H1 (cell line): Measurements from ENCODE around the gene NOC4L. TPM values are rescaled to one million over a fixed set of nuclear protein-coding genes. Genes with fewer than 3 reads are reported as not detected.

Experiments
- CTCF ChIA-PET: fragments of 300-600 bp; sonication (Branson Sonifier 250); formaldehyde crosslinking; loops from one replicate; lab custom pipeline; 2021; ENCODE audit not compliant: partially characterized antibody; lab: Charles Lee
- POLR2A ChIA-PET: fragments of 300-600 bp; sonication (Branson Sonifier 250); formaldehyde crosslinking; loops from one replicate; lab custom pipeline; 2021; ENCODE audit warnings: inconsistent platforms; ENCODE audit not compliant: partially characterized antibody; lab: Charles Lee
- DNase-seq, 2 experiments: peaks; one replicate each; pipeline versions ENCODE4 v3.0.0 to v3.0.0-alpha.2; 2010 to 2022; ENCODE audit warnings: low spot score in 2 of 2, low read depth in 1 of 2, mixed read lengths in 1 of 2
- FAIRE-seq: peaks from 2 replicates; lab custom pipeline; 2011; peaks lifted over from hg19 to GRCh38; lab: Jason Lieb, UNC
- H2AFZ ChIP-seq: 2 replicates; pipeline ENCODE4 v1.8.1; 2012; ENCODE audit warnings: low read length, inconsistent platforms
- H2AK5ac ChIP-seq: 2 replicates; pipeline ENCODE4 v1.6.1; 2013; ENCODE audit warnings: low read depth, low read length
- H2BK120ac ChIP-seq: replicated peaks from 2 replicates; pipeline ENCODE3; 2013; ENCODE audit warnings: low read depth, low read length, inconsistent platforms
- H2BK12ac ChIP-seq: 2 replicates; pipeline ENCODE4 v1.6.1; 2013; ENCODE audit warnings: low read depth, low read length
- H2BK15ac ChIP-seq: 2 replicates; pipeline ENCODE4 v1.6.1; 2013; ENCODE audit warnings: low read length
- H2BK20ac ChIP-seq: 2 replicates; pipeline ENCODE4 v1.6.1; 2013; ENCODE audit warnings: low read length
- H2BK5ac ChIP-seq: 2 replicates; pipeline ENCODE4 v1.6.1; 2013; ENCODE audit warnings: low read depth, low read length
- H3K14ac ChIP-seq: 2 replicates; pipeline ENCODE4 v1.6.1; 2013; ENCODE audit warnings: inconsistent platforms; ENCODE audit not compliant: insufficient read length
- H3K18ac ChIP-seq: 2 replicates; pipeline ENCODE4 v1.6.1; 2013; ENCODE audit warnings: low read length; ENCODE audit errors: extremely low read depth
- H3K23ac ChIP-seq: 2 replicates; pipeline ENCODE4 v1.6.1; 2013; ENCODE audit warnings: inconsistent platforms; ENCODE audit not compliant: insufficient read length
- H3K23me2 ChIP-seq: 2 replicates; pipeline ENCODE4 v1.6.1; 2013; ENCODE audit warnings: low read depth, low read length
- H3K27ac ChIP-seq: 2 replicates; pipeline ENCODE4 v1.6.1; 2011; ENCODE audit warnings: low read depth, low read length, inconsistent platforms
- H3K27me3 ChIP-seq, 4 experiments: replicated peaks in 1 of 4; 1 replicate in 1 of 4; 2 replicates in 3 of 4; pipeline versions ENCODE4 v1.6.1 to v1.8.1; 2011 to 2013; ENCODE audit warnings: low read length in 3 of 4, mild to moderate bottlenecking in 3 of 4, inconsistent platforms in 2 of 4, mixed read lengths in 2 of 4, moderate library complexity in 1 of 4; ENCODE audit not compliant: control insufficient read depth in 3 of 4, insufficient read depth in 3 of 4; ENCODE audit errors: extremely low read depth in 1 of 4
- H3K36me3 ChIP-seq, 4 experiments: 2 replicates each; pipeline versions ENCODE4 v1.6.1 to v1.8.1; 2011 to 2013; ENCODE audit warnings: mild to moderate bottlenecking in 4 of 4, low read length in 3 of 4, moderate library complexity in 2 of 4, control low read depth in 1 of 4, inconsistent platforms in 1 of 4; ENCODE audit not compliant: insufficient read depth in 4 of 4, control insufficient read depth in 2 of 4
- H3K4ac ChIP-seq: replicated peaks from 2 replicates; pipeline ENCODE3; 2013; ENCODE audit warnings: low read length, low read depth, mixed read lengths, inconsistent platforms; ENCODE audit not compliant: insufficient read length
- H3K4me1 ChIP-seq, 4 experiments: replicated peaks in 1 of 4; 1 replicate in 1 of 4; 2 replicates in 3 of 4; pipeline versions ENCODE4 v1.6.1 to v1.8.1; 2011 to 2013; ENCODE audit warnings: low read length in 3 of 4, inconsistent platforms in 2 of 4, mixed read lengths in 1 of 4; ENCODE audit not compliant: insufficient read depth in 4 of 4, control insufficient read depth in 3 of 4
- H3K4me2 ChIP-seq, 2 experiments: 2 replicates each; pipeline versions ENCODE4 v1.6.1 to v1.8.1; 2011 to 2013; ENCODE audit warnings: low read depth in 2 of 2, low read length in 2 of 2, control low read depth in 1 of 2, inconsistent platforms in 1 of 2, mild to moderate bottlenecking in 1 of 2; ENCODE audit not compliant: insufficient read depth in 1 of 2
- H3K4me3 ChIP-seq, 4 experiments: fragments of 200-600, 300-600 bp in 1 of 4; sonication (generic), shearing (Covaris generic), sonication (Bioruptor Twin) in 1 of 4; 2 replicates each; pipeline versions ENCODE4 v1.5.1 to v1.8.1; 2011 to 2016; ENCODE audit warnings: low read length in 4 of 4, low read depth in 3 of 4, control low read depth in 2 of 4, inconsistent platforms in 2 of 4, mild to moderate bottlenecking in 2 of 4, mixed read lengths in 1 of 4, moderate library complexity in 1 of 4; ENCODE audit not compliant: insufficient read depth in 2 of 4; ENCODE audit errors: extremely low read depth in 1 of 4
- H3K56ac ChIP-seq: replicated peaks from 2 replicates; pipeline ENCODE3; 2013; ENCODE audit warnings: low read depth, mild to moderate bottlenecking, mixed read lengths, low read length, inconsistent platforms; ENCODE audit not compliant: insufficient read length
- H3K79me1 ChIP-seq: 2 replicates; pipeline ENCODE4 v1.6.1; 2013; ENCODE audit warnings: low read depth, low read length, control low read depth
- H3K79me2 ChIP-seq, 2 experiments: 2 replicates each; pipeline versions ENCODE4 v1.6.1 to v1.8.1; 2012 to 2013; ENCODE audit warnings: low read length in 2 of 2, mild to moderate bottlenecking in 2 of 2, inconsistent platforms in 1 of 2; ENCODE audit not compliant: insufficient read depth in 2 of 2, control insufficient read depth in 1 of 2
- H3K9ac ChIP-seq, 4 experiments: replicated peaks in 1 of 4; 1 replicate in 1 of 4; 2 replicates in 3 of 4; pipeline versions ENCODE4 v1.6.1 to v1.8.1; 2011 to 2013; ENCODE audit warnings: low read depth in 3 of 4, low read length in 3 of 4, control low read depth in 2 of 4, mild to moderate bottlenecking in 2 of 4, moderate library complexity in 2 of 4, inconsistent platforms in 1 of 4; ENCODE audit errors: extremely low read depth in 1 of 4
- H3K9me3 ChIP-seq, 2 experiments: 2 replicates each; pipeline versions ENCODE4 v1.6.1 to v1.8.1; 2012 to 2013; ENCODE audit warnings: mild to moderate bottlenecking in 2 of 2, moderate library complexity in 2 of 2, control low read depth in 1 of 2, inconsistent platforms in 1 of 2, low read depth in 1 of 2, low read length in 1 of 2, mixed read lengths in 1 of 2; ENCODE audit not compliant: insufficient read depth in 2 of 2
- H4K20me1 ChIP-seq, 2 experiments: replicated peaks in 1 of 2; 2 replicates each; pipeline versions ENCODE3 to v1.8.1; 2011 to 2013; ENCODE audit warnings: inconsistent platforms in 2 of 2, low read length in 2 of 2, mild to moderate bottlenecking in 1 of 2; ENCODE audit not compliant: insufficient read depth in 2 of 2, control insufficient read depth in 1 of 2
- H4K5ac ChIP-seq: 2 replicates; pipeline ENCODE4 v1.6.1; 2013; ENCODE audit warnings: low read length, low read depth, mixed read lengths, inconsistent platforms; ENCODE audit not compliant: insufficient read length
- H4K8ac ChIP-seq: 2 replicates; pipeline ENCODE4 v1.8.0; 2013; ENCODE audit warnings: mild to moderate bottlenecking, moderate library complexity, low read length, inconsistent platforms; ENCODE audit not compliant: insufficient read depth; ENCODE audit errors: extremely low read depth
- H4K91ac ChIP-seq: replicated peaks from 2 replicates; pipeline ENCODE3; 2013; ENCODE audit warnings: low read length, mixed read lengths, inconsistent platforms; ENCODE audit not compliant: insufficient read length
- BCL11A ChIP-seq, 2 experiments: IDR thresholded peaks; one replicate each; pipeline ENCODE4 v1.6.1; 2011; ENCODE audit warnings: low read depth in 2 of 2, low read length in 2 of 2, mild to moderate bottlenecking in 2 of 2
- CTBP2 ChIP-seq: IDR thresholded peaks from 2 replicates; pipeline ENCODE4 v1.7.0; 2011; ENCODE audit warnings: borderline replicate concordance, mild to moderate bottlenecking, moderate library complexity, mixed read lengths, low read length; ENCODE audit not compliant: insufficient read depth, insufficient read length
- JUN ChIP-seq: IDR thresholded peaks from 2 replicates; pipeline ENCODE4 v1.6.1; 2011; ENCODE audit warnings: low read depth, mild to moderate bottlenecking, improper control_type of control experiment, low read length
- KDM4A ChIP-seq: IDR thresholded peaks from one replicate; pipeline ENCODE4 v1.7.1; 2012; ENCODE audit warnings: low read depth, mild to moderate bottlenecking, moderate library complexity, low read length, inconsistent platforms; ENCODE audit not compliant: severe bottlenecking
- MAX ChIP-seq: IDR thresholded peaks from 2 replicates; pipeline ENCODE4 v1.6.1; 2012; ENCODE audit warnings: inconsistent platforms
- NRF1 ChIP-seq: IDR thresholded peaks from 2 replicates; pipeline ENCODE4 v1.6.1; 2011; ENCODE audit warnings: mild to moderate bottlenecking, low read depth, low read length, improper control_type of control experiment
- PHF8 ChIP-seq: fragments of 200-600 bp; sonication (generic); conservative IDR thresholded peaks from 2 replicates; pipeline ENCODE4 v1.7.1; 2012; ENCODE audit warnings: low read depth, mild to moderate bottlenecking, inconsistent platforms, low read length, moderate library complexity
- POLR2AphosphoS5 ChIP-seq: IDR thresholded peaks from 2 replicates; pipeline ENCODE4 v1.6.1; 2011; ENCODE audit warnings: low read depth, low read length
- SAP30 ChIP-seq: fragments of 300-600 bp; sonication (generic); IDR thresholded peaks from 2 replicates; pipeline ENCODE4 v1.7.1; 2012; ENCODE audit warnings: low read length, moderate library complexity, mild to moderate bottlenecking, inconsistent platforms; ENCODE audit not compliant: insufficient read depth, insufficient replicate concordance
- SIRT6 ChIP-seq: IDR thresholded peaks from one replicate; pipeline ENCODE4 v1.7.1; 2012; ENCODE audit warnings: low read length, inconsistent platforms
- TAF7 ChIP-seq: optimal IDR thresholded peaks from 2 replicates; pipeline ENCODE3; 2011; ENCODE audit warnings: low read depth, mild to moderate bottlenecking, inconsistent platforms, low read length, moderate library complexity, borderline replicate concordance
- WGBS, 2 experiments: shearing (Covaris generic) in 1 of 2; methylation state at CpG; one replicate each; pipeline versions ENCODE4 v1.1.6 to v1.1.7; 2013 to 2015; ENCODE audit warnings: low lambda C conversion rate in 2 of 2, mixed read lengths in 2 of 2, inconsistent platforms in 1 of 2, low coverage in 1 of 2, missing lambda C conversion rate in 1 of 2; ENCODE audit not compliant: insufficient replicate concordance in 2 of 2, insufficient coverage in 1 of 2, insufficient read length in 1 of 2; ENCODE audit errors: extremely low coverage in 1 of 2, missing lambda C conversion rate in 1 of 2; 5-methylcytosine and 5-hydroxymethylcytosine counted together
- polyA plus RNA-seq, 7 experiments: library from polyadenylated mRNA; depleted of rRNA in 3 of 7; stranded (reverse) in 5 of 7; unstranded in 2 of 7; fragments of >200 nt in 5 of 7; fragments of 200-250 nt in 2 of 7; gene quantifications; 1 replicate in 5 of 7; 2 replicates in 1 of 7; 4 replicates in 1 of 7; pipeline versions ENCODE4 v1.2.1 to v1.2.3, GENCODE V29; 2011 to 2013; ENCODE audit warnings: missing spikeins in 2 of 7, mixed read lengths in 2 of 7
- total RNA-seq: library from RNA; stranded (reverse); fragmentation: NEBNext Ultra II Directional; extraction: Animal tissue kit (Norgen Biotek cat#: 25700); gene quantifications from 2 replicates; pipeline ENCODE4 v1.2.1, GENCODE V29; 2021

NOC4L gene
- total and polyA plus RNA-seq, 2 of the 8 experiments (the other 6 are each of a cell fraction or from before 2014, with no cell fraction given): 26.8 to 40.3 TPM

GRCh38 chr12:132170094-132170636, 25.9 kb downstream of the NOC4L start:
- H3K14ac ChIP-seq: no peak overlapping the region
- H2BK15ac ChIP-seq: no peak overlapping the region
- H2BK120ac ChIP-seq: no peak overlapping the region
- DNase-seq: no peak
- no peaks in the 10 kb centered on the region for H3K36me3 ChIP-seq
- no peak overlapping the region for H3K18ac ChIP-seq
- H4K91ac ChIP-seq: no peak overlapping the region
- FAIRE-seq: no peak
- WGBS, 2 experiments: 79% methylated on average over 16 of the region's 16 CpGs; no CpG with 5 or more reads in 1 of the 2 experiments
- H3K4me3 ChIP-seq: no peak overlapping the region
- CTCF ChIA-PET: interaction anchor here (0.6 kb wide), 1 partner anchor 245 kb away, joined by 3 read pairs; no protein-coding TSS in a partner anchor
- H3K79me1 ChIP-seq: no peaks in the 10 kb centered on the region
- H2AK5ac ChIP-seq: no peak overlapping the region
- no peak overlapping the region for H2BK20ac ChIP-seq
- no peak overlapping the region for H3K4me2 ChIP-seq
- H2BK5ac ChIP-seq: no peak overlapping the region
- no peak overlapping the region for H4K8ac ChIP-seq
- H3K9me3 ChIP-seq: no peaks in the 10 kb centered on the region
- no peak overlapping the region for H2BK12ac ChIP-seq
- H3K4me1 ChIP-seq: no peaks in the 10 kb centered on the region
- peaks cover 12% of the 10 kb centered on the region; the same call in 1 of the 2 replicates for H3K23me2 ChIP-seq
- no peak overlapping the region for H3K23ac ChIP-seq
- H4K5ac ChIP-seq: no peak overlapping the region
- H3K56ac ChIP-seq: no peak overlapping the region
- no peak overlapping the region for H3K4ac ChIP-seq
- POLR2A ChIA-PET: no interaction called here
- H3K27ac ChIP-seq: no peak overlapping the region
- H3K79me2 ChIP-seq: no peaks in the 10 kb centered on the region
- H4K20me1 ChIP-seq: peaks cover 0 to 8% of the 10 kb centered on the region in 2 experiments
- no peak overlapping the region for H3K9ac ChIP-seq
- H3K27me3 ChIP-seq: peaks cover 0 to 18% (median 14%) of the 10 kb centered on the region in 4 experiments; a peak in 5 of 7 replicates
- no peak overlapping the region for H2AFZ ChIP-seq
- TF ChIP-seq JUN (no peak), BCL11A (IDR thresholded peaks at IDR 0.05; ENCODE audit: low read depth in 2 of 2, low read length in 2 of 2) (no peak), PHF8 (no peak), SIRT6 (no peak), NRF1 (no peak), CTBP2 (no peak), POLR2AphosphoS5 (no peak), SAP30 (no peak), TAF7 (no peak), KDM4A (no peak), MAX (no peak)
